GM23338 (cell line): ENCODE results near the gene TBC1D14. TPM values are rescaled to one million over a fixed set of nuclear protein-coding genes. Genes with fewer than 3 reads are reported as not detected.

Source experiments
- ATAC-seq: fragments of 200-7000 bp; cut with Tn5 transposase; 3 replicates; pipeline ENCODE4 v1.9.1; 2020
- DNase-seq: peaks from one replicate; pipeline ENCODE4 v3.0.0-alpha.2; 2015; ENCODE audit warnings: low spot score
- H2AFZ ChIP-seq: fragments of 200-600 bp; sonication (generic); 2 replicates; pipeline ENCODE4 v1.8.0; 2016; ENCODE audit warnings: antibody characterized with exemption, mild to moderate bottlenecking, moderate library complexity
- H3F3A ChIP-seq: fragments of 200-600 bp; sonication (generic); replicated peaks from 2 replicates; pipeline ENCODE4 v1.8.0; 2017; ENCODE audit warnings: antibody characterized with exemption, mixed run types, low read depth
- H3K27ac ChIP-seq: fragments of 200-600 bp; sonication (generic); 2 replicates; pipeline ENCODE4 v1.6.1; 2016; ENCODE audit warnings: low read depth
- H3K27me3 ChIP-seq: fragments of 200-600 bp; sonication (generic); 2 replicates; pipeline ENCODE4 v1.8.0; 2016; ENCODE audit warnings: mild to moderate bottlenecking, mixed run types, moderate library complexity; ENCODE audit not compliant: insufficient read depth
- H3K36me3 ChIP-seq: fragments of 200-600 bp; sonication (generic); 2 replicates; pipeline ENCODE4 v1.8.0; 2016; ENCODE audit warnings: mild to moderate bottlenecking; ENCODE audit not compliant: insufficient read depth
- H3K4me1 ChIP-seq: fragments of 200-600 bp; sonication (generic); 2 replicates; pipeline ENCODE4 v1.8.0; 2016; ENCODE audit warnings: mild to moderate bottlenecking, moderate library complexity; ENCODE audit not compliant: insufficient read depth
- H3K4me2 ChIP-seq: fragments of 200-600 bp; sonication (generic); 2 replicates; pipeline ENCODE4 v1.7.1; 2017; ENCODE audit warnings: mixed run types
- H3K4me3 ChIP-seq: fragments of 200-600 bp; sonication (generic); 2 replicates; pipeline ENCODE4 v1.6.1; 2016; ENCODE audit warnings: mixed run types
- H3K79me2 ChIP-seq: fragments of 200-600 bp; sonication (generic); replicated peaks from 2 replicates; pipeline ENCODE4 v1.8.0; 2017; ENCODE audit warnings: mild to moderate bottlenecking; ENCODE audit not compliant: insufficient read depth
- H3K9me2 ChIP-seq: fragments of 200-600 bp; sonication (generic); 2 replicates; pipeline ENCODE4 v1.8.0; 2017; ENCODE audit not compliant: insufficient read depth
- H4K20me1 ChIP-seq: fragments of 200-600 bp; sonication (generic); replicated peaks from 2 replicates; pipeline ENCODE4 v1.8.0; 2017; ENCODE audit warnings: mild to moderate bottlenecking; ENCODE audit not compliant: insufficient read depth
- H3K27ac Mint-ChIP-seq: 2 replicates; pipeline ENCODE4 v1.8.0; 2020; ENCODE audit warnings: inconsistent platforms, mild to moderate bottlenecking, moderate library complexity, mixed read lengths
- H3K27me3 Mint-ChIP-seq: 3 replicates; pipeline ENCODE4 v1.8.0; 2022; ENCODE audit warnings: low read depth, mild to moderate bottlenecking, moderate library complexity, mixed read lengths, inconsistent platforms; ENCODE audit not compliant: insufficient read depth, poor library complexity
- H3K36me3 Mint-ChIP-seq: 3 replicates; pipeline ENCODE4 v1.8.0; 2021; ENCODE audit warnings: low read depth, mild to moderate bottlenecking, inconsistent platforms, moderate library complexity, mixed read lengths
- H3K4me1 Mint-ChIP-seq: 3 replicates; pipeline ENCODE4 v1.8.0; 2020; ENCODE audit warnings: mild to moderate bottlenecking, inconsistent platforms, mixed read lengths
- H3K4me3 Mint-ChIP-seq: 3 replicates; pipeline ENCODE4 v1.8.0; 2021; ENCODE audit warnings: moderate library complexity, mild to moderate bottlenecking, inconsistent platforms, mixed read lengths
- H3K9me3 Mint-ChIP-seq: 3 replicates; pipeline ENCODE4 v1.8.0; 2020; ENCODE audit warnings: moderate library complexity, mild to moderate bottlenecking, inconsistent platforms, mixed read lengths
- CREB1 ChIP-seq: fragments of 250-450 bp; sonication (Bioruptor Pico); IDR thresholded peaks from 2 replicates; pipeline ENCODE4 v1.5.0; 2020; ENCODE audit warnings: low read depth, mild to moderate bottlenecking, moderate library complexity
- EZH2phosphoT487 ChIP-seq: fragments of 200-600 bp; sonication (generic); IDR thresholded peaks from one replicate; pipeline ENCODE4 v1.8.1; 2018; ENCODE audit warnings: antibody characterized with exemption; ENCODE audit not compliant: unreplicated experiment
- NANOG ChIP-seq: IDR thresholded peaks from 2 replicates; pipeline ENCODE4 v1.6.1; 2016; ENCODE audit warnings: antibody characterized with exemption, borderline replicate concordance
- STAT1 ChIP-seq: IDR thresholded peaks from one replicate; pipeline ENCODE4 v1.6.1; 2016; ENCODE audit warnings: antibody characterized with exemption; ENCODE audit not compliant: unreplicated experiment
- ZNF114 ChIP-seq: fragments of 250-450 bp; sonication (Bioruptor Pico); IDR thresholded peaks from 2 replicates; pipeline ENCODE4 v1.5.0; 2020; ENCODE audit warnings: mild to moderate bottlenecking, moderate library complexity
- polyA plus RNA-seq: library from polyadenylated mRNA; unstranded; fragments of >200 nt; fragmentation: Nextera tagmentation; extraction: Ambion mirVana; gene quantifications from 2 replicates; pipeline ENCODE4 v1.2.1, GENCODE V29; 2016
- total RNA-seq: library from RNA; depleted of rRNA; stranded (reverse); fragments of >200 nt; shearing (Covaris generic); gene quantifications from 2 replicates; pipeline ENCODE4 v1.2.3, GENCODE V29; 2014
- TF ChIP-seq, protein P1 (sequence below): fragments of 250-450 bp; sonication (Bioruptor Pico); IDR thresholded peaks from 2 replicates; pipeline ENCODE4 v1.5.0; 2020; ENCODE audit warnings: mild to moderate bottlenecking, moderate library complexity
- TF ChIP-seq, protein P2 (sequence below): IDR thresholded peaks from one replicate; pipeline ENCODE4 v1.6.1; 2018; ENCODE audit warnings: antibody characterized with exemption; ENCODE audit not compliant: unreplicated experiment

The TBC1D14 gene
- total and polyA plus RNA-seq, 2 experiments from 2014 or later, result 18.2 to 59.7 TPM

GRCh38 chr4:6920171-6920570 is 10.5 kb downstream of the TBC1D14 start (continued):
- TF ChIP-seq, protein P1, sequence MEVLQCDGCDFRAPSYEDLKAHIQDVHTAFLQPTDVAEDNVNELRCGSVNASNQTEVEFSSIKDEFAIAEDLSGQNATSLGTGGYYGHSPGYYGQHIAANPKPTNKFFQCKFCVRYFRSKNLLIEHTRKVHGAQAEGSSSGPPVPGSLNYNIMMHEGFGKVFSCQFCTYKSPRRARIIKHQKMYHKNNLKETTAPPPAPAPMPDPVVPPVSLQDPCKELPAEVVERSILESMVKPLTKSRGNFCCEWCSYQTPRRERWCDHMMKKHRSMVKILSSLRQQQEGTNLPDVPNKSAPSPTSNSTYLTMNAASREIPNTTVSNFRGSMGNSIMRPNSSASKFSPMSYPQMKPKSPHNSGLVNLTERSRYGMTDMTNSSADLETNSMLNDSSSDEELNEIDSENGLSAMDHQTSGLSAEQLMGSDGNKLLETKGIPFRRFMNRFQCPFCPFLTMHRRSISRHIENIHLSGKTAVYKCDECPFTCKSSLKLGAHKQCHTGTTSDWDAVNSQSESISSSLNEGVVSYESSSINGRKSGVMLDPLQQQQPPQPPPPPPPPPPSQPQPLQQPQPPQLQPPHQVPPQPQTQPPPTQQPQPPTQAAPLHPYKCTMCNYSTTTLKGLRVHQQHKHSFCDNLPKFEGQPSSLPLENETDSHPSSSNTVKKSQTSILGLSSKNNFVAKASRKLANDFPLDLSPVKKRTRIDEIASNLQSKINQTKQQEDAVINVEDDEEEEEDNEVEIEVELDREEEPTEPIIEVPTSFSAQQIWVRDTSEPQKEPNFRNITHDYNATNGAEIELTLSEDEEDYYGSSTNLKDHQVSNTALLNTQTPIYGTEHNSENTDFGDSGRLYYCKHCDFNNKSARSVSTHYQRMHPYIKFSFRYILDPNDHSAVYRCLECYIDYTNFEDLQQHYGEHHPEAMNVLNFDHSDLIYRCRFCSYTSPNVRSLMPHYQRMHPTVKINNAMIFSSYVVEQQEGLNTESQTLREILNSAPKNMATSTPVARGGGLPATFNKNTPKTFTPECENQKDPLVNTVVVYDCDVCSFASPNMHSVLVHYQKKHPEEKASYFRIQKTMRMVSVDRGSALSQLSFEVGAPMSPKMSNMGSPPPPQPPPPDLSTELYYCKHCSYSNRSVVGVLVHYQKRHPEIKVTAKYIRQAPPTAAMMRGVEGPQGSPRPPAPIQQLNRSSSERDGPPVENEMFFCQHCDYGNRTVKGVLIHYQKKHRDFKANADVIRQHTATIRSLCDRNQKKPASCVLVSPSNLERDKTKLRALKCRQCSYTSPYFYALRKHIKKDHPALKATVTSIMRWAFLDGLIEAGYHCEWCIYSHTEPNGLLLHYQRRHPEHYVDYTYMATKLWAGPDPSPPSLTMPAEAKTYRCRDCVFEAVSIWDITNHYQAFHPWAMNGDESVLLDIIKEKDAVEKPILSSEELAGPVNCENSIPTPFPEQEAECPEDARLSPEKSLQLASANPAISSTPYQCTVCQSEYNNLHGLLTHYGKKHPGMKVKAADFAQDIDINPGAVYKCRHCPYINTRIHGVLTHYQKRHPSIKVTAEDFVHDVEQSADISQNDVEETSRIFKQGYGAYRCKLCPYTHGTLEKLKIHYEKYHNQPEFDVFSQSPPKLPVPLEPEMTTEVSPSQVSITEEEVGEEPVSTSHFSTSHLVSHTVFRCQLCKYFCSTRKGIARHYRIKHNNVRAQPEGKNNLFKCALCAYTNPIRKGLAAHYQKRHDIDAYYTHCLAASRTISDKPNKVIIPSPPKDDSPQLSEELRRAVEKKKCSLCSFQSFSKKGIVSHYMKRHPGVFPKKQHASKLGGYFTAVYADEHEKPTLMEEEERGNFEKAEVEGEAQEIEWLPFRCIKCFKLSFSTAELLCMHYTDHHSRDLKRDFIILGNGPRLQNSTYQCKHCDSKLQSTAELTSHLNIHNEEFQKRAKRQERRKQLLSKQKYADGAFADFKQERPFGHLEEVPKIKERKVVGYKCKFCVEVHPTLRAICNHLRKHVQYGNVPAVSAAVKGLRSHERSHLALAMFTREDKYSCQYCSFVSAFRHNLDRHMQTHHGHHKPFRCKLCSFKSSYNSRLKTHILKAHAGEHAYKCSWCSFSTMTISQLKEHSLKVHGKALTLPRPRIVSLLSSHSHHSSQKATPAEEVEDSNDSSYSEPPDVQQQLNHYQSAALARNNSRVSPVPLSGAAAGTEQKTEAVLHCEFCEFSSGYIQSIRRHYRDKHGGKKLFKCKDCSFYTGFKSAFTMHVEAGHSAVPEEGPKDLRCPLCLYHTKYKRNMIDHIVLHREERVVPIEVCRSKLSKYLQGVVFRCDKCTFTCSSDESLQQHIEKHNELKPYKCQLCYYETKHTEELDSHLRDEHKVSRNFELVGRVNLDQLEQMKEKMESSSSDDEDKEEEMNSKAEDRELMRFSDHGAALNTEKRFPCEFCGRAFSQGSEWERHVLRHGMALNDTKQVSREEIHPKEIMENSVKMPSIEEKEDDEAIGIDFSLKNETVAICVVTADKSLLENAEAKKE (CRISPR knock-in tag), result no peak

DNA sequence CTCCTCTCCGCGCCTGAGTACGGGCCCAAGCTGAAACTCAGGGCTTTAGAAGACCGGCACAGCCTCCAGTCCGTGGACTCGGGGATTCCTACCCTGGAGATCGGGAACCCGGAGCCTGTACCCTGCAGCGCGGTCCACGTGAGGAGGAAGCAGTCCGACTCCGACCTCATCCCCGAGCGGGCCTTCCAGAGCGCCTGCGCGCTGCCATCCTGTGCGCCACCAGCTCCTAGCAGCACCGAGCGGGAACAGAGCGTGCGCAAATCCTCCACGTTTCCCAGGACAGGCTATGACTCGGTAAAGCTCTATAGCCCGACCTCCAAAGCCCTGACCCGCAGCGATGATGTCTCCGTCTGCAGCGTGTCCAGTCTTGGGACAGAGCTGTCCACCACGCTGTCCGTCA is 13.9 kb downstream of the TBC1D14 start:
- H3K27me3 Mint-ChIP-seq, result peaks cover 4% of the 10 kb centered on the region
- Histone ChIP-seq H3K27ac (no peak overlapping the region), H3K4me3 (no peak overlapping the region), H3K4me2 (no peak overlapping the region), H3K27me3 (no peaks in the 10 kb centered on the region), H4K20me1 (peaks cover 12% of the 10 kb centered on the region; the same call in 1 of the 2 replicates), H3K36me3 (no peaks in the 10 kb centered on the region), H2AFZ (no peak overlapping the region), H3K9me2 (no peaks in the 10 kb centered on the region), H3F3A (no peaks in the 10 kb centered on the region), H3K4me1 (0 out of 2 replicates have a peak, but pooled peaks cover under 1% of the 10 kb centered on the region), H3K79me2 (peaks cover 65% of the 10 kb centered on the region)
- no peak overlapping the region for H3K27ac Mint-ChIP-seq
- H3K4me1 Mint-ChIP-seq, result peaks cover 22% of the 10 kb centered on the region
- H3K9me3 Mint-ChIP-seq, result no peaks in the 10 kb centered on the region
- ATAC-seq, result no peak
- no peak overlapping the region for H3K4me3 Mint-ChIP-seq
- no peak for DNase-seq
- H3K36me3 Mint-ChIP-seq, result peaks cover 20% of the 10 kb centered on the region
- TF ChIP-seq EZH2phosphoT487, result no peak
- TF ChIP-seq, protein P2, sequence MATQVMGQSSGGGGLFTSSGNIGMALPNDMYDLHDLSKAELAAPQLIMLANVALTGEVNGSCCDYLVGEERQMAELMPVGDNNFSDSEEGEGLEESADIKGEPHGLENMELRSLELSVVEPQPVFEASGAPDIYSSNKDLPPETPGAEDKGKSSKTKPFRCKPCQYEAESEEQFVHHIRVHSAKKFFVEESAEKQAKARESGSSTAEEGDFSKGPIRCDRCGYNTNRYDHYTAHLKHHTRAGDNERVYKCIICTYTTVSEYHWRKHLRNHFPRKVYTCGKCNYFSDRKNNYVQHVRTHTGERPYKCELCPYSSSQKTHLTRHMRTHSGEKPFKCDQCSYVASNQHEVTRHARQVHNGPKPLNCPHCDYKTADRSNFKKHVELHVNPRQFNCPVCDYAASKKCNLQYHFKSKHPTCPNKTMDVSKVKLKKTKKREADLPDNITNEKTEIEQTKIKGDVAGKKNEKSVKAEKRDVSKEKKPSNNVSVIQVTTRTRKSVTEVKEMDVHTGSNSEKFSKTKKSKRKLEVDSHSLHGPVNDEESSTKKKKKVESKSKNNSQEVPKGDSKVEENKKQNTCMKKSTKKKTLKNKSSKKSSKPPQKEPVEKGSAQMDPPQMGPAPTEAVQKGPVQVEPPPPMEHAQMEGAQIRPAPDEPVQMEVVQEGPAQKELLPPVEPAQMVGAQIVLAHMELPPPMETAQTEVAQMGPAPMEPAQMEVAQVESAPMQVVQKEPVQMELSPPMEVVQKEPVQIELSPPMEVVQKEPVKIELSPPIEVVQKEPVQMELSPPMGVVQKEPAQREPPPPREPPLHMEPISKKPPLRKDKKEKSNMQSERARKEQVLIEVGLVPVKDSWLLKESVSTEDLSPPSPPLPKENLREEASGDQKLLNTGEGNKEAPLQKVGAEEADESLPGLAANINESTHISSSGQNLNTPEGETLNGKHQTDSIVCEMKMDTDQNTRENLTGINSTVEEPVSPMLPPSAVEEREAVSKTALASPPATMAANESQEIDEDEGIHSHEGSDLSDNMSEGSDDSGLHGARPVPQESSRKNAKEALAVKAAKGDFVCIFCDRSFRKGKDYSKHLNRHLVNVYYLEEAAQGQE, result no peak
- TF ChIP-seq ZNF114, result no peak
- TF ChIP-seq STAT1, result no peak
- TF ChIP-seq NANOG, result no peak
- TF ChIP-seq CREB1 (CRISPR knock-in tag), result no peak
